ENCODE data around the gene CPA1.
A peak's percentile ranks its signal among the peaks of the same experiment; 100 is the strongest.

Gene CPA1

DNA sequence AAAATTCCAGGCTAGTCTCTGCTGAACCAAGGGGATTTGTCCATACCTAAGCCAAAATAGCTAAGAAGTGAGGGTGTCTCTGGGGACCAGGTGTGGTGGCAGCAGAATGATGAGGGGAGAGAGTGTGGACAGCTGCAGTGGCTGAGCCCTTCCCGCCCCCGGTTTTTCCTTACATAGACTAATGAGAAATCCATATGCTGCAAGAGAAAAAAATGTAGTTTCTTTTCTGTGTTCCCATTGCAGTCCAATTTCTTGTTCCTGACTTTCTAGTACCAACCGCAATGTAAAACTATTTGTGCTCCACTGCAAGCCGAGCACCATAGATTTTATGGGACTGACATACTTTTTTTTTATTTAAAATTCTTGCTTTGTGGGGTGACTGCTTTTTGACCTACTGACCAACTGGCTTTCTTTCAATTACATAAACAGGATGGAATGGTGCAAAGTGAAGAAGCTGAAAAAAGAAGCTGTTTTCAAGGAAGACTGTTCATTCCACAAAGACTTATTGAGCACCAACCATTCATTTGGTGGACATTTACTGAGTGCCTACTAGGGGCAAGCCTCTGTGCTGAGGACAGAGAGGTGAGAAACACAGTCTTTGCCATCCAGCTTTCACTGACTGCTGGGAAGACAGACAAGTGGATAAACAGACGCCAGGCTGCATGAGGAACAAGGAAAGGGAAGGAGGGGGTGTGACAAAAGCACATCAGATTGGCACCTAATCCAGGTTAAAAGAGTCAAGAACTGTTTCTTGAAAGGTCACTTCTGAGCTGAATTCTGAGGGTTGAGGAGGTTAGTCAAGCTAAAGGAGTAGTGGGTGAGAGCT is 50.8 kb downstream of the CPA1 start:
- no peak for DNase-seq

DNA sequence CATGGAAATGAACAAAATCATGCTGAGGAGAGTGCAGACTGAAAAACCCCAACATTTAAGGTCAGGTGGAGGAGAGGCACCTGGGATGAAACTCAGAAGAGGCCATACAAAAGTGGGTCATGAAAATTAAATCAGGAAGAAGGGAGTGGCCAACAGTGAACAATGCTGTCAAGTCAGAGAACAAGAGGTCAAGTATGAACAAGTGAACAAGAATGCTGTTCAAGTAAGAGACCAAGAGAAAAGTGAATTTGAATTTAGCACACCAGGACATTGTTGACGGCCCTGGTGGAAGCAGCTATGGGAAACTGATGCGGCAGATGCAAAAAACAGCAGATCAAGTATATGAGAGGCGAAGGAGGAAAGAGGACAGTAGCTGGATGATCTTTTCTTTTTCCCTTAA is 52.6 kb downstream of the CPA1 start:
- DNase-seq: no peak

GRCh38 chr7:130433301-130433700 is 53.0 kb downstream of the CPA1 start:
- DNase-seq: peak; percentile 36

DNA sequence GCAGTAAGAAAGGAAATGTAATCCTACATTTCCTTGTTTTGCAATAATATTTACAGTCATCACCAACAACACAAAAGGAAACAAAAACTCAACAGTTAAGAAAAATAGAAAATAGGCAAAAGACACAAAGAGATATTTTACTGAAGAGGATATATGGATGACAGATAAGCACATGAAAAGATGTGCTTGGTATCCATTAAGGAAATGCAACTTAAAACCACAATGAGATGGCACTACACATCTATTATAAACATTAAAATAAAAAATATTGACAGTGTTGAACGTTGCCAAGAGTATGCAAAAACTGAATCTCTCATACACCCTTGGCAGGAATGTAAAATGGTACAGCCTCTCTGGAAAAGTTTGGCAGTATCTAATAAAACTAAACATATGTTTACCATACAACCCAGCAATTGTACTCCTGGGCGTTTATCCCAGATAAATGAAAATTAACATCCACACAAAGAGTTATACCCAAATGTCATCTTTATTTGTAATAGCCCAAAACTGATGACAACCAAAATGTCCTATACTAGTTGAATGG is 55.1 kb downstream of the CPA1 start:
- no peak for DNase-seq

DNA sequence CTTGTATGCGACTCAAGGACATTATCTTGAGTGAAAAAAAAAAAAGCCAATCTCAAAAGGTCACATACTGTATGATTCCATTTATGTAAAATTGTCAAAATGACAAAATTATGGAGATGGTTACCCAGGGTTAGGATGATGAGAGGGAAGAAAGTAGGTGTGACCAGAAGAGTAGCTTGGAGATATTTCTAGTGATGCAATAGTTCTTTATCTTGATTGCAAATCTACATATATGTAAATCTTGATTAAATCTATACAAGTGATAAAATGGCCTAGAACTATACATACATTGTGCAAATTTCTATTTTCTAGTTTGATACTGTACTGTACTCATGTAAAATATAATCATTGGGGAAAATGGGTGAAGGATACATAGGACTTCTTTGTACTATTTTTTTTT is 56.0 kb downstream of the CPA1 start:
- DNase-seq: no peak
